ENCODE measurements around the gene GM2A.
"Not testable (repeated sequence)": the region's sequence is repeated elsewhere in the genome, so short reads cannot be mapped to it uniquely, and the experiment has no call there.

The GM2A gene

DNA sequence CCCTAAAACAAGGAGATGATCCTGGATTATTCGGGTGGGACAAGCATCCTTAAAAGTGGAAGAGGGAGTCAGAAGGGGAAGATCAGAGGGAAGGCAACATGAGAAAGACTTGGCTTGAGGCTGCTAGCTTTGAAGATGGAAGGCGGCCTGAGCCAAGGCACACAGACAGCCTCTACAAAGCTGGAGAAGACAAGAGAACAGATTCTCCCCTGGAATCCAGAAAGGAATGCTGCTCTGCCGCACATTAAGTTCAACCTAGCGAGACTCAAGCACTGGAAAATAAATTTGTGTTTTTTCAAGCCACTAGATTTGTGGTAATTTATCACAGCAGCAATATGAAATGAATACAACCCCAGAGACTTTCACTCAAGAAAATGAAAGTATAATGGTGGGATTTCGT is 32.7 kb downstream of the GM2A start:
- DNase-seq: no peak

DNA sequence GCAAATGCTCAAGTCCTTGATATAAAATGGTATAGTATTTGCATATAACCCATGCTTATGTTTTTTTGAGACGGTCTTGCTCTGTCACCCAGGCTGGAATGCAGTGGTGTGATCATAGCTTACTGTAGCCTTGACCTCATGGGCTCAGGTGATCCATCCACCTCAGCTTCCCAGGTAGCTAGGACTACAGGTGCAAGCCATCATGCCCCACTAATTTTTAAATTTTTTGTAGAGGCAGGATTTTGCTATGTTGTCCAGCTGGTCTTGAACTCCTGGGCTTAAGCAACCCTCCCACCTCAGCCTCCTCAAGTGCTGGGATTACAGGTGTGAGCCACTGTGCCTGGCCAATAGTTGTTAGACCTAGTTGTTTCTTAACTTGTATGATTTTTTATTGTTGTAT is 33.3 kb downstream of the GM2A start:
- no peak for DNase-seq

DNA sequence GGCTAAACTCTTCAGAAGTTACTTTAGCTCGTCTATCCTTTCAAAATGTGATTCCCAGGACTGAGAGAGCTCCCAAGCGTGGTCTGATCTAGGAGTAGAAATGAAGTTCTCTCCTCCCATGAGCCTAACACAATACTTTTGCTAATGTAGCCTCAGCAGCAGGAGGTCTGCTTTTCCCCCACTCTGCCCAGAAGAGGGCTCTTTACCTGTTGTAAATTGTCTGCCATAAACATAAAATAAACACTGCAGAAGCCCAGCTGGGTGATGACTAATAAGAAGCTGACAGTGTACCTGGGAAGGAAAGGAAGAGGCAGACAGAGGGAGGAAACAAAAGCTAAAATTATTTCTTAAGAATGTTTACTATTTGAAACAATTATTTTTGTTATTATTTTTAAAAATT is 35.2 kb downstream of the GM2A start:
- no peak for DNase-seq

DNA sequence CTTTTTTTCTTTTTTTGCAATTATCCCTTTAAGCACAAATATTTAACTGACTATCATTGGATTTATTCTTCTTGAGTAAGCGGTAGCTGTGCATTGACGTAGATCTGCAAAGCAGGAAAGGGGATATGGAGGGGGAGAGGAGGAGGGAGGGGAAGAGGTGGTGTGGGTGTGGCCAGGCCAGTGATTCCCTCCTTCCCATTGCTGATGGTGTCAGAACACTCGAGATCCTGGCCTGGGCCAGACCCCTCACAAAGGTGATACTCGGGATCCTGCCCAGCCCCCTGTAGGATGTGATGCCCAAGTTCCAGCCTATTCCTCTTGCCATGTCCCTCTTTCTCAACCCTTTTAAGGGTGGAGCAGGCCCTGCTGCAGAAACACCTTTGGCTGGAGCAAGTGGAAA is 40.6 kb downstream of the GM2A start:
- no peak for DNase-seq

DNA sequence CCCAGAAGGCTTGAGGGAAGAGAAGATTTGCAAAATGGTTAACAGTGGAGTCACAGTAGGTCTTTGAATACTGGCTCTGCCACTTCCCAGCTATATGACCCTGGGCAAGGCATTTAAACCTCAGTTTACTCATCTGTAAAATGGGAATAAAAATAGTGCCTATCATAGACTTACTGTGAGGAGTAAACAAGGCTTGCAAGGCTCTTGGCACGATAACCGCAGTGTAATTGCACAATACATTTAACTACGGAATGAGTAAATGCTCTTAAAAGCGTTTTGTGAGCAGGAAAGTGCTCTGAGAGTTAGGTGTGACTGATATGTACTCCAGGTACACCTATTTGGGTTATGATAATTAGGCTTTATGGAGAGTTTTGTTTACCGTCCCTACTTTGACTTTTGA is 42.2 kb downstream of the GM2A start:
- DNase-seq: no peak

DNA sequence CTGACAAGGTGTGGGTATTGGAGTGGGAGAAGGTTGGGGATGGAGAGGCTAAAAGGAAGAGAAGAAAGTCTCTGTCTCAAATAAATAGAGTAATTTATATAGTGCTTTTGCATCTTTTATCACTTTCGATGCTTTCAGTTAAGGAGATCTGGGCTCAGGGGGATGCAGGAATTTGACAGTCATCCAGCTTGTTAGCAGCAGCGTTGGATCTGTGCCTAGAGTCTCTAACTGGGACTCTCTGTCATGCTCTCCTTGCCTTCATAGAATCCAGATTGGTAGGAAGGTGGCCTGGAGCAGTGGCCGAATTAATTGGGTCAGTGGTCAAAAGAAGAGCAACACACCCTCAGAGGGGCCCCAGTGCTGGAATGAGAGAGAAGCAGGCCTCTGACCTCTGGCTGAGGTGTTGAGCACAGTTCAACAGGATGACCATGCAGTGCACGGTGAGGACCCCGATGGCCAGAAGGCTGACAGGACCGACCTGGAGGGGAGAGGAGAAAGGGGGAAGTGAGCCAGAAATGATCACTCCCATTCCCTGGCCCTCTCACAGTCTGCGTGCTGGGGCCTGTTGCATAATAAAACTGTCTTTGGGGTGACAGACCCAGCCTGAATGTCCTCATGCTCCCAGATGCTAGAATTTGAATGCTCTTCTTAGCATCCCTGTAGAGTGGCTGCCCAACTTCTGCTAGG is 42.9 kb downstream of the GM2A start:
- DNase-seq: no peak

DNA sequence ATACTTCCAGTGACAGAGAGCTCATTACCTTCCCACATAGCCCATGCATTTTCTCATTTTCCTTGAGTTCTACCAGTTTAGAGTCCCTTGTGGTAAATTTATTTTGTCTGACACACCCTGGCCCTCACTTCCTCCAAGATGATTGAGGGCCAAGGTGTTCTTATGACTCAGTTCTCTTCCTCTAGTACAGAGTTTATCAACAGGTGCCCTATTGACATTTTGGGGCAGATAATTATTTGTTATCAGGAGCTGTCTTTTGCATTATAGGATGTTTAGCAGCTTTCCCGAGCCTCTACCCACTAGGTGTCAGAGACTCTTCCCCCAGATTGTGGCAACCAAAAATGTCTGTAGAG is 43.5 kb downstream of the GM2A start:
- DNase-seq: no peak

DNA sequence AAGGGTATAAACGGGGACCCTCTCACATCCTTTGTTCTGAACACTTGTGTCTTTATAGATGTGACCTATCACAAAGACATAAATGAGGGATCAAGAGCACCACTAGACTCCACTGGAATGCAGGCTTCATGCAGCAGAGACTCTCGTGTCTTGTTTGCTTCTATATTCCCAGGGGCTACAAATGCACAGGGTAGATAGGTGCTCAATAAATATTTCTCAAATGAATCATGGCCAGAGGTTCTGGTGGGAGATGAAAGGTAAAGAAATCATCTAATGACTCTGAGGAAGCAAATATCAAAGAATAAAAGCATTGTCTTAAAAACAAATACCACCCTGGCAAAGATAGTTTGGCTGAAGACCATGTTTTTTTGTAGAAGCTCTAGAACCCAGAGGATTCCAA is 44.0 kb downstream of the GM2A start:
- DNase-seq: no peak

DNA sequence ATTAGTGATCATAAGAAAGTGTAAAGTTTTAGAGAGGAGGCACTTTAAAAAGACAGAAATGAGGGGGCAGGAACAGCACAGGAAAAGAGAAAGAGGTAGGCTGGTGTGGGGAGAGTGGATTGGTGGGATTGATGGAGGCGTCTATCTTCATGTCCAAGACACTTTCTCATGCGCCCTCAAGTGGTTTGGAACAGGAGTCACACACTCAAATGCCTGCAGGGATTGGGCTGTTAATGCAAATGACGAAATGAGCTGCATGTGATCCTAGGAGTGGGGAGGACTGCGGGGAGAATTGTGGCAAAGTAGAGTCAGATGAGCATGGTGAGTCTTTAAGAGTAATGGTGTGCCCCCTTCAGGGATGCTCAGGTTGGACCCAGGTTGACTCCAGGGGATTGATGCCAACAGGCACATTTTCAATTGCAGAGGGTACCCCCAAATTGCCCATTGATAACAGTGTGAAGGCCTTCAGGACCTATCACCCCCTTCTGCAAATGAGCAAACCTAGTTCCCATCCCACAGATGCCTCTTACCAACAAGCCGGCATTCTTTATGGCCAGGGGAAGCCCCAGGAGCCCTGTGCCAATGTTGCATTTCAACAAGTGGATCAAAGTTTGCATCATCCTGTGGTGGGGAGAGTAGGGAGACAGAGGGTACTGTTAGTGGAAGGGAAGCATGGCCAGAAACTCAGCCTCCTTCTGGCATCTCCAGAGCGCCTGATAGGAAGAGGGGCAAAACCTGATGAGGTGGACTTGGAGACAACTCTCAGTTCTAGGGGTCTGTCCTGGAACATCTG is 45.3 kb downstream of the GM2A start:
- DNase-seq: no peak

DNA sequence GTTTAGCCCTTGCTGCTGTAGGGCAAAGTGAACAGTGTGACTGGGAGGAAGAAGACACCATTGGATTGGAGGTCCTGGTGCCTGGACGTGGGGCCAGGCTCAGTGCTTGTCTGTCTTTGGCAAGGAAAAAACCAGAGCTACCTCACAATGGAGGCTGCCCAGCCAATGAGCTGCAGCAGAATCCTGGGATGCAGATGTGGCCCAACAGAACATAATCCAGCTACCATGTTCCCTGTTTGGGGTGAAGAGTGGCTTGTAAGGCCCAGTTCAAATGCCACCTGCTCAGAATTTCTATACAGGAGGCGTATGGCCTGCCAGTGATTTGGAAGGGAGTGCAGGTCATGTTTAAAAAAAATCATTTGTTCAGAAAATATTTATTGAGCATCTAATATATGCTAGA is 50.7 kb downstream of the GM2A start, which contains the start of gene SLC36A3:
Gene SLC36A3, minus strand, starts transcription at position 101 of the 400 bp plus-strand sequence. CDS start 412 bp downstream, outside the sequence.
- DNase-seq: no peak

DNA sequence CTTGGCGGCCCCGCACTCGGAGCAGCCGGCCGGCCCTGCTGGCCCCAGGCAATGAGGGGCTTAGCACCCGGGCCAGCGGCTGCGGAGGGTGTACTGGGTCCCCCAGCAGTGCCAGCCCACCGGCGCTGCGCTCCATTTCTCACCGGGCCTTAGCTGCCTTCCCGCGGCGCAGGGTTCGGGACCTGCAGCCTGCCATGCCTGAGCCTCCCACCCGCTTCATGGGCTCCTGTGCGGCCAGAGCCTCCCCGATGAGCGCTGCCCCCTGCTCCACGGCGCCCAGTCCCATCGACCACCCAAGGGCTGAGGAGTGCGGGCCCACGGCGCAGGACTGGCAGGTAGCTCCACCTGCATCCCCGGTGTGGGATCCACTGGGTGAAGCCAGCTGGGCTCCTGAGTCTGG is 56.3 kb downstream of the GM2A start:
- DNase-seq: not testable (repeated sequence)

DNA sequence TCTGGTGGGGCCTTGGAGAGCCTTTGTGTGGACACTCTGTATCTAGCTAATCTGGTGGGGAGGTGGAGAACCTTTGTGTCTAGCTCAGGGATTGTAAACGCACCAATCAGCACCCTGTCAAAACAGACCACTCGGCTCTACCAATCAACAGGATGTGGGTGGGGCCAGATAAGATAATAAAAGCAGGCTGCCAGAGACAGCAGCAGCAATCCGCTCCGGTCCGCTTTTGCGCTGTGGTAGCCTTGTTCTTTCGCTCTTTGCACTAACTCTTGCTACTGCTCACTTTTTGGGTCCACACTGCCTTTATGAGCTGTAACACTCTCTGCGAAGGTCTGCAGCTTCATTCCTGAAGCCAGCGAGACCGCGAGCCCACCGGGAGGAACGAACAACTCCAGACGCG is 56.8 kb downstream of the GM2A start:
- DNase-seq: not testable (repeated sequence)

DNA sequence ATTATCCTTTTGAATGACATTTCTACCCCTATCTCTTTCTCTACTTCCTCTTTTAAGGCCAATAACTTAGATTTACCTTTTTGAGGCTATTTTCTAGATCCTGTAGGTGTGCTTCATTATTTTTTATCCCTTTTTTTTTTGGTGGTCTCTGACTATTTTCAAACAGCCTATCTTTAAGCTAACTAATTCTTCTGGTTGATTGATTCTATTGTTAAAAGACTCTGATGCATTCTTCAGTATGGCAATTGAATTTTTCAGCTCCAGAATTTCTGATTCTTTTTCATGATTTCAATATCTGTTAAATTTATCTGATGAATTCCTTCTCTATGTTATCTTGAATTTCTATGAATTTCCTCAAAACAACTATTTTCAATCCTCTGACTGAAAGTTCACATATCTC is 57.9 kb downstream of the GM2A start:
- no peak for DNase-seq

DNA sequence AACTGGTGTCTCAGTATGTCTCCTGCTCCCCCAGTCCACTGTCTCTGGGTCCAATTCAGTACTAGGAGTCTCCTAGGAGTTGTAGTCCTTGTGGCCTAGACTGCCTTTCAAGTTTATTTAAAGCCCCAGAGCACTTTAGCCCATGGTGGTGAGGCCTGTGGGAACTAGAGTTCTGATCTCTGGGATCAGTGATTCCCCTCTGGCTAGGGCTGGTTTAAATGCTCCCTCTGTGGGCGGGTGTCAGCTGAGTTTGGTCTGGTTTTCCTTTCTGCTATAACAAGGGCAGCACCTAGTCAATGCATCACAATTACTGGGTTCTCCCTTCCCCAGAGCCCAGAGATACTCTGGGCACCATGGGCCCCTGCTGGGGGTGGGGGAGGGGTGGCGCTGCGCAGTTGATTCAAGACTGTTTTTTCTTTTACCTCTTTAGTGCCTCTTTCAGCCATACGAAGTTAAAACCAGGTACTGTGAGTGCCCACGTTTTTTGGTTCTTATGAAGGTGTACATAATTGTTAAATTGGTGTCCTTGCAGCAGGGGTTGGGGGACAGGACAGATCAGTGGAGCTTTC is 59.9 kb downstream of the GM2A start:
- DNase-seq: no peak

DNA sequence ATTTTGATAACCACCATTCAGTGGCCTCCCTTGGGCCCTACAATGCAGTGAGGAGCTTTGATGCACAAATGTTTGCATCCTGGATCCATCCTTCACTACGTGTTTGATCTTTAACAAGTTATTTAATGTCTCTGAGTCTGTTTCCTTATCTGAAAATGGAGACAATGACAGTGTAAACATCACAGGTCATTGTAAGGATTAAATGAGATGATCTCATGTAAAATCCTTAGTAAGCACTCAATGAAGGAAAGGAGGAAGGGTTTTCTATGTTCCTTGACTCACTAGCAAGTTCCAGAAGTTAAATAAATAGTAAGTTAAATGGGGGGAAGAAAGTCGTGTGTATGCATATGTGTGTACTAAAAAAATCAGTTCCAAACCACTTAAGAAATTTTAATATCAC is 60.4 kb downstream of the GM2A start:
- DNase-seq: no peak

DNA sequence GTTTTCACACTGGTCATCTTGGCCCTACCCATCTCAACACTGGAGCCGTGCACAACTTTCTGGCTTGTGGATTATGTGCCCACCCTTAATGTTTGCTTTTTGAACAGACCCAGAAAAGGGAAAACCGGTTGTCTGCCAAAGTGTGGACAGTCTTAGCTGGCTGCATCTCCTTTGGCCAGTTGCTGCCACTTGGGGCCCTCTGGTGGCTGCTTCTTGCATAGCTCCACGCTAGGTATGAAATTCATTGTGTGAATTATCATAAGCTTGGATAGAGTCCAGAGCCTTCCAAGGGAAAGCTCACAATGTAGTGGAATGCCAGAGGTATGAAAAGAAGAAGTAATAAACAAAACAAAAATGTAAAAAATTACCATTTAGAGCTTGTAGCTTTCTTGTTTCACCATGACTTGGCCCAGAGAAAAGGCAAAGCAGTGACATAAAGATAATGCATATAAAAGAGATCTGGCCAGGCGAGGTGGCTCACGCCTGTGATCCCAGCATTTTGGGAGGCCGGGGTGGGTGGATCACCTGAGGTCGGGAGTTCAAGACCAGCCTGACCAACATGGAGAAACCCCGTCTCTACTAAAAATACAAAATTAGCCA is 63.1 kb downstream of the GM2A start:
- DNase-seq: peak; percentile 44

DNA sequence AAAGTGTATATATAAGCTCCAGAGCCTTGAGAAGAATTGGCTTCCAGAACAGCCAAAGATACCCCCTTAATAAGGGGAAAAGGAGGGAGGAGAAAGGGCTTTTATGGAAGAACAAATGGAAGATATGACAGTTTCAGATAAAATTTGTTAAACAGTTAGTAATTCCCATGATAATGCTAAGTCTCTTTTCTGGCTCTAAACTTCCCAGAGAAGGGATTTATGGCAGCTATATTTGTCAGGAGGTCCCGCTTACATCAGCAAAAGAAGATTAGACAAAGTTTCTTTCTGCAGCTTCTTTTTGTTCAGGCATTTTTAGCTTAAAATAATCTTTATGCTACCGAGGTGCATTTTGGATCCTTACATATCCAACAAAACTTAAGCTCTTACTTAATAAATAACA is 64.9 kb downstream of the GM2A start:
- DNase-seq: no peak

DNA sequence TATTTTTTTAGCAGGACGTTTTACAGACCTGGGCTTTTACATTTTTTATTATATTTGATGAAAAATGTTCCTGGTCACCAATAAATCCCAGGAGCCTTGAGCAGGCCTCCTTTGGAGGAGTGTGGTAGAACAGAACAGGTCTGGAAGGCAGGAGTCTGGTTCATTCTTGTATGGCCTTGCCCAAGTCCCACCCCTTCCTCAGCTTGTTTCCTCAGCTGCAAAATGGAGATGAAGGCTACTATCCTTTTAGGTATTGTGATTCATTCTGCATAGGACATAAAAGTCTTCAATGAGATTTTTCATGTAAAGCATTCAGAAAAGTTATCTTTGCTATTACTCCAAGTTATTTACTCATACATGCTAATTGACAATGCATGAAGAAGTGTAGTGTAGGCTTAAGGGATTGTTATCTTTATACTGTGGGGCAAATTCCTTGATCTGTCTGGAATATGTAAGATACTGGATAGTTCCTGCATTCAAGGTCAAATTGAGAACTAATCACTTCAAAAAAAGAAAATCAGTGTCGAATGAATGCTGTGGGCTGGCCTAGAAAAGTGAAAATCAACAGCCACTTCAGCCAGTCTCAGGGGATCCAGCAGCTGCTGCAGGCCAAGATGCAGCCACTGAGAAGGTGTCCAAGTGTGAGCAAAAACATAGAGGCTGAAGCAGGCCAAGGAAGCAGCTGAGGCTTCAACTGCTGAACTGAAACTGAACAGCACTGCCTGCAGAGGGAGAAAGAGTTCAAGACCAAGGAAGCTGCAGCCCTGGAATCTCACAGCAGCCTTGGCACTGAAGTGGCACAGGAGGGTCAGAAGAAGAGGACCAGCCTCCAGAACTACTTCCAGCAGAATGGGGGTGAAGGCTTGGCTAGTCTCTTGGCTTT is 66.1 kb downstream of the GM2A start:
- no peak for DNase-seq
